Smooth muscle cell (in vitro differentiated cells): ENCODE measurements around the gene HTT. TPM values are rescaled to one million over a fixed set of nuclear protein-coding genes. Genes with fewer than 3 reads are reported as not detected.

Experiments
- DNase-seq: peaks from one replicate; lab custom pipeline; 2025; ENCODE audit not compliant: unreplicated experiment; lab: John Stamatoyannopoulos, UW
- H2AFZ ChIP-seq: fragments of 200-600 bp; sonication (generic); 2 replicates; pipeline ENCODE4 v1.6.0; 2016; ENCODE audit warnings: antibody characterized with exemption, low read depth, mild to moderate bottlenecking
- H3F3A ChIP-seq: fragments of 200-600 bp; sonication (generic); 2 replicates; pipeline ENCODE4 v1.6.0; 2017; ENCODE audit warnings: antibody characterized with exemption, low read depth
- H3K27ac ChIP-seq: fragments of 200-600 bp; sonication (generic); 2 replicates; pipeline ENCODE4 v1.5.1; 2016; ENCODE audit warnings: low read depth, mild to moderate bottlenecking
- H3K27me3 ChIP-seq: fragments of 200-600 bp; sonication (generic); 2 replicates; pipeline ENCODE4 v1.6.1; 2016; ENCODE audit warnings: low read depth, mild to moderate bottlenecking
- H3K36me3 ChIP-seq: fragments of 200-600 bp; sonication (generic); 2 replicates; pipeline ENCODE4 v1.5.1; 2016; ENCODE audit warnings: low read depth
- H3K4me1 ChIP-seq: fragments of 200-600 bp; sonication (generic); 2 replicates; pipeline ENCODE4 v1.5.1; 2016; ENCODE audit warnings: low read depth
- H3K4me2 ChIP-seq: fragments of 200-600 bp; sonication (generic); 2 replicates; pipeline ENCODE4 v1.6.0; 2016; ENCODE audit warnings: mild to moderate bottlenecking
- H3K4me3 ChIP-seq: fragments of 200-600 bp; sonication (generic); 2 replicates; pipeline ENCODE4 v1.5.1; 2016; ENCODE audit warnings: mild to moderate bottlenecking
- H3K79me2 ChIP-seq: fragments of 200-600 bp; sonication (generic); 2 replicates; pipeline ENCODE4 v1.6.0; 2016; ENCODE audit warnings: low read depth, mild to moderate bottlenecking
- H3K9ac ChIP-seq: fragments of 200-600 bp; sonication (generic); 2 replicates; pipeline ENCODE4 v1.6.0; 2016; ENCODE audit warnings: low read depth
- H3K9me3 ChIP-seq: fragments of 200-600 bp; sonication (generic); replicated peaks from 2 replicates; pipeline ENCODE4 v1.5.1; 2016; ENCODE audit warnings: low read depth
- H4K20me1 ChIP-seq: fragments of 200-600 bp; sonication (generic); 2 replicates; pipeline ENCODE4 v1.6.0; 2016; ENCODE audit warnings: low read depth
- CTCF ChIP-seq: fragments of 200-600 bp; sonication (generic); IDR thresholded peaks from 2 replicates; pipeline ENCODE4 v1.5.1; 2017; ENCODE audit warnings: borderline replicate concordance, mild to moderate bottlenecking, antibody characterized with exemption; ENCODE audit not compliant: insufficient read depth, poor library complexity, severe bottlenecking
- WGBS: methylation state at CpG from one replicate; pipeline ENCODE4 v1.1.7; 2016; ENCODE audit warnings: low lambda C conversion rate; 5-methylcytosine and 5-hydroxymethylcytosine counted together
- polyA plus RNA-seq: library from polyadenylated mRNA; unstranded; fragments of >200 nt; fragmentation: Nextera tagmentation; extraction: Ambion mirVana; gene quantifications from 2 replicates; pipeline ENCODE4 v1.2.1, GENCODE V29; 2016
- total RNA-seq: library from RNA; depleted of rRNA; stranded (reverse); fragments of >200 nt; gene quantifications from 2 replicates; pipeline ENCODE4 v1.2.3, GENCODE V29; 2014

HTT gene
- total and polyA plus RNA-seq, 2 experiments from 2014 or later: 7.1 to 16.4 TPM

GRCh38 chr4:3263053-3263875, 188.8 kb downstream of the HTT start:
- no peak overlapping the region for H3K4me3 ChIP-seq
- no peak for TF ChIP-seq CTCF
- H3K27me3 ChIP-seq: no peaks in the 10 kb centered on the region
- H4K20me1 ChIP-seq: no peaks in the 10 kb centered on the region
- H3K4me2 ChIP-seq: no peak overlapping the region
- DNase-seq: no peak
- H3K9me3 ChIP-seq: no peaks in the 10 kb centered on the region
- H2AFZ ChIP-seq: no peak overlapping the region
- H3F3A ChIP-seq: no peaks in the 10 kb centered on the region
- H3K4me1 ChIP-seq: no peaks in the 10 kb centered on the region
- H3K27ac ChIP-seq: no peak overlapping the region
- no peak overlapping the region for H3K9ac ChIP-seq
- H3K79me2 ChIP-seq: no peaks in the 10 kb centered on the region
- H3K36me3 ChIP-seq: no peaks in the 10 kb centered on the region
- 90% methylated on average over 28 of the region's 28 CpGs for WGBS

GRCh38 chr4:3263876-3264193, 189.4 kb downstream of the HTT start:
- H3K9ac ChIP-seq: no peak overlapping the region
- no peak for DNase-seq
- 61% methylated on average over 6 of the region's 6 CpGs for WGBS
- no peak for TF ChIP-seq CTCF
- no peaks in the 10 kb centered on the region for H3K36me3 ChIP-seq
- H3K27ac ChIP-seq: no peak overlapping the region
- H3F3A ChIP-seq: no peaks in the 10 kb centered on the region
- H2AFZ ChIP-seq: no peak overlapping the region
- no peaks in the 10 kb centered on the region for H3K79me2 ChIP-seq
- H3K4me3 ChIP-seq: no peak overlapping the region
- no peak overlapping the region for H3K4me2 ChIP-seq
- H3K9me3 ChIP-seq: no peaks in the 10 kb centered on the region
- no peaks in the 10 kb centered on the region for H3K27me3 ChIP-seq
- no peaks in the 10 kb centered on the region for H4K20me1 ChIP-seq
- no peaks in the 10 kb centered on the region for H3K4me1 ChIP-seq

- H3K27me3 ChIP-seq: no peaks in the 10 kb centered on the region
- H3K36me3 ChIP-seq: no peaks in the 10 kb centered on the region
- H2AFZ ChIP-seq: no peak overlapping the region
- no peak overlapping the region for H3K9ac ChIP-seq
- H3K27ac ChIP-seq: no peak overlapping the region
- no peak for TF ChIP-seq CTCF
- no peak overlapping the region for H3K4me2 ChIP-seq
- H4K20me1 ChIP-seq: no peaks in the 10 kb centered on the region
- 91% methylated on average over 17 of the region's 17 CpGs for WGBS
- H3F3A ChIP-seq: no peaks in the 10 kb centered on the region
- no peak overlapping the region for H3K4me3 ChIP-seq
- no peaks in the 10 kb centered on the region for H3K4me1 ChIP-seq
- H3K79me2 ChIP-seq: no peaks in the 10 kb centered on the region
- DNase-seq: no peak
- no peaks in the 10 kb centered on the region for H3K9me3 ChIP-seq
Observed at GRCh38 chr4:3266076-3266475, 191.6 kb downstream of the HTT start.
